ENCODE data around the gene GDA.
A peak's percentile ranks its signal among the peaks of the same experiment; 100 is the strongest.
"Not testable (repeated sequence)": the region's sequence is repeated elsewhere in the genome, so short reads cannot be mapped to it uniquely, and the experiment has no call there.

Gene GDA

GRCh38 chr9:72211047-72211446 is 61.8 kb downstream of the GDA start:
- DNase-seq: no peak

GRCh38 chr9:72213906-72214305 is 64.7 kb downstream of the GDA start:
- no peak for DNase-seq

DNA sequence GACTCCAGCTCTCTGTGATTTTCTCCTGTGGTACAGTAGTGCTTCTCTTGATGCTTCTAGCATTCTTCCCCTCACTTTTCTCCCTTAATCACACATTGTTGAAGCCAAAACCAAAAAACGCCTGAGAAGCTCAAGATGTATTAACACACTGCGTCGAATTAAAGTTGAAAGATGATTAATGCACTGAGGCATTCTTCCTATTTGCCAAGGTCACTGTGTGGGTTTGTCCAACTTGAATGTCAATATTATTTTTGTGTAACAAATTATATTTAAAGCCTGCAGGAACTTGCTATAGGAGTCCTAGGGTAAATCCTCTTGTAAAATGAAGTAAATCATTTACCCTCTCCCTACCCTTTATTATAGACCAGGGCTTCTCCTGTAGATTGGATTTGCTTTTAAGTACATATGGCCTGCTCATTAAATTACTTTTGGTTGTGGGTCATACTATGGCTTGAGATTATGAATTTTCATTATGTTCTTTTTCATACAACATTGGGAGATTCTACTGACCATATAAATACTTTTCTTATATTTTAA is 68.1 kb downstream of the GDA start:
- DNase-seq: no peak

GRCh38 chr9:72220589-72220988 is 71.3 kb downstream of the GDA start:
- no peak for DNase-seq

- no peak for DNase-seq
Observed at GRCh38 chr9:72226146-72226812, 77.0 kb downstream of the GDA start.

GRCh38 chr9:72228282-72228681 is 79.0 kb downstream of the GDA start:
- no peak for DNase-seq

DNA sequence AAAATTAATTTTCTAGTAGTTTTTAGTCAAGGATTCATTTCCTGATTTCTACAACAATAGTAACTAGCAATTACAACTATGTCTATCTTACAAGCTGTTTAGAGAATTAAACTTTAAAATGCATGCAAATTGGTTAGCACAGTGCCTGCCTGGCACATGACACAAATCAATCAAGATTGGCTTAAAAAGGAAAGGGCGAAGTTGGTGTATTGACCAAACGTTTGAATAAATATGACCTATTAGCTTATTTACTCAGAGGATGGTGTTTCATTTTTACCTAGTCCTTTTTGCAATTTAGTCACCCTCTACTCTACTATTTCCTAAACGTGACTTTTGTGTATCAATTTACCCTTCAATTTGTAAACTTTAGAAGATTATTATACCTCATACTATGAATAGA is 83.5 kb downstream of the GDA start:
- DNase-seq: no peak

DNA sequence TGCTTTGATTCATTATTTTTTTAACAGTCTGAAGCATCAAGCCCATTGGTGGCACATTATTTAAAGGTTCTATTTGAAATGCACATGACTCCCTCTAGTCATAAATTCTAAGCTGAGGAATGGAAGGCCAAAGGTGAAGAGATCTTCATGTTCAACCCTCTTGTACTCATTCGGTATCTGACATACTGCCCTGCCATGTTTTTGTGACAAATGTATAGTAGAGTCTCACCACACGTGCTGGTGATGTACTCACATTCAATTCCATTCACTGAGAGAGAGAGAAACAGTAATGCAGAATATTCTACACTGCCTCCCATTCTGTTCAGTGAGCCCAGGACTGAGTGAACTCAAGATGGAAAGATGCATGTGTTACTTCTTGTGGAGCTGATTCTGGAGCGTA is 98.3 kb downstream of the GDA start:
- DNase-seq: no peak

GRCh38 chr9:72251589-72251988 is 102.3 kb downstream of the GDA start:
- DNase-seq: no peak

- DNase-seq: no peak
Observed at GRCh38 chr9:72254901-72255545, 105.8 kb downstream of the GDA start.

DNA sequence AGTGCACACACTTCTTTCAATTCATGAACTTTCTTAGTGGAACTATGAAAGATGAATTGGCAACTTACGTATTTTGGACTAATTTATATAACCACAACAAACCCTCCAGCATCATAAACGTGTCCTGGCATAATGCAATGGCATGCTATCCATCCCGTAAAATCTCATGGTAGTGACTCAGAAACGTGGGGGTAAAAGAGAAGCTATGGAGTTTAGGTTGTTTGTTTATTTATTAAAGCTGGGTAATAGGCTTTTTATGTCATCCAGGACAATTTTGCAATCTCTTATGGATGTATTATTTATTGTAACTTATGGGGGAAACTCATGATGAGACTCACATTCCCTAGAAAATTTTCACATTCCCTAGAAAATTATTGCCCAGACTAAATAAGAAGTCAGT is 106.3 kb downstream of the GDA start:
- DNase-seq: no peak

DNA sequence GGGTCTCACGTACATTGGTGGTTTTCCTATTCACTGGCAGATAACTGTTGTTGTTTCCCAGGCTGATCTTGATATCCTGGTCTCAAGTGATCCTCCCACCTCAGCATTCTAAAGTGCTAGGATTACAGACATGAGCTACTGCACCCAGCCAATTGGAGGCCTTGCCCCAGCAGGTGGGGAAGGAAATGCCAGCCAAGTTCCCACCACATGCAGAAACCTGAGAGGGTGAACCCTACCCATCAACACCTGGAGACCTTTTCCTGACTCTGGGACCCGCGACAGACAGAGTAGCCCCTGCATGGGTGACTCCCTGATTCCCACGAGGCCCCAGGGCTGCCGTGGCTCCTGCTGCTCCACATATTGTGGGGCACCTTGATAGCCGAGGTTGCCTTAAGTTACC is 107.7 kb downstream of the GDA start:
- no peak for DNase-seq

- DNase-seq: no peak
Observed at GRCh38 chr9:72257814-72258213, 108.6 kb downstream of the GDA start.

- DNase-seq: no peak
Observed at GRCh38 chr9:72262063-72262462, 112.8 kb downstream of the GDA start.

GRCh38 chr9:72263572-72263971 is 114.3 kb downstream of the GDA start:
- no peak for DNase-seq

- no peak for DNase-seq
Observed at GRCh38 chr9:72268961-72269360, 119.7 kb downstream of the GDA start.

- DNase-seq: not testable (repeated sequence)
Observed at GRCh38 chr9:72270359-72270758, 121.1 kb downstream of the GDA start.

DNA sequence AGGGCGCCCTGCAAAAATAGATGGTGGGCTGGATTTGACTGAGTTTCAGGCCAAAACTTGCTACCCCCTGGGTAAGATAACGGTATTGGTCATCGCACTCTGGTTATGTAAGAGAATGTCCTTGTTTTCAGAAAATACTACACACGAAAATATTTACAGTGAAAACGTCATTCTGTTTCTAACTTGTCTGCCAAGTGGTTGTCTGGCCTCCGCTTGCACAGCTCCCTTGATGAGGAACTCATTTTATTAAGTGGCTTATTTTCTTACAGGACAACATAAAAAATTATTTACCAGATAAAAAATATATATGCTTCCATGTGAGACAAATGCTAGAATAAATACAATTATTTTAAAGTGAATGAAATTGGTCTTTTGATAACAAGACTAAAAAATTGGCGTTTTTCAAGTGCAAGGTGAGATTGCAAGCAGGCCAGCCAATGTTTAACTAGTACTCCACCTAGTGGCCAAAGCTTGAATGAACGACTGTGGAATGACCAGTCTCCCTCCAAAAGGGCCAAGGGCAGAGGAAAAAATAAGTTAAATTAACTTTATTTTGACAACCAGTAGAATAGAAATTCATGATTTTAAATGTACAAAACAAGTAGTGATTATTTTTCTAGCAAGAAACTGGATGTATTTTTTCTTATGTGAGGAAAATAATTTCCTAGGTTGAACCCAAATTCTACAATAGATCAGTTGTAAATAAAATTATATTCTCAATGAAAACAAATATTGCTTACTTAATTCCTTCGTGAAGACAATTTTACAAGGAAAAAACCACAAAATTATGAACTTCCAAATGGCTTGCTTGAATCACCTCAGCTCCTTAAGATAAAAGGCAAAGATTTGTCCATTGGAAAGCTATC is 122.6 kb downstream of the GDA start:
- peak; percentile 56 to 83 (median 56) for DNase-seq

DNA sequence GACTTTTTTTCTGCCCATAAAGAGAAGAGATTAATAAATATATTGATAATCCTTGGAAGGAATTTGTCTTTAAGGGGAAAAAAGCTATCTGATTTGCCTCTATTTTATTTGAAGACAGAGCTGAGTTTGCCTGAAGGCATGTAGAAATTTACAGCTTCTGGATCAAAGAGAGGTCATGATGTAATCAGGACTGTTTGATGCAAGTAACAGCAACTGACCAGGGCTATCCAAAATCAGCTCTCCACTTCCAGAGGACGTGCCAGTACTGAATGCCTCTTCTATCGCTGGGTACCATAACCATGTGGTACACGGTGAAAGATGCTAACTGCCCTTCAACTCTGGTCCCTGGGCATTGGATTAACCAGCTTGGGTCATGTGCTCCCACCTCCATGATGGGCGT is 125.2 kb downstream of the GDA start:
- DNase-seq: no peak

- DNase-seq: no peak
Observed at GRCh38 chr9:72274916-72275315, 125.7 kb downstream of the GDA start.

- DNase-seq: no peak
Observed at GRCh38 chr9:72276429-72276828, 127.2 kb downstream of the GDA start.

DNA sequence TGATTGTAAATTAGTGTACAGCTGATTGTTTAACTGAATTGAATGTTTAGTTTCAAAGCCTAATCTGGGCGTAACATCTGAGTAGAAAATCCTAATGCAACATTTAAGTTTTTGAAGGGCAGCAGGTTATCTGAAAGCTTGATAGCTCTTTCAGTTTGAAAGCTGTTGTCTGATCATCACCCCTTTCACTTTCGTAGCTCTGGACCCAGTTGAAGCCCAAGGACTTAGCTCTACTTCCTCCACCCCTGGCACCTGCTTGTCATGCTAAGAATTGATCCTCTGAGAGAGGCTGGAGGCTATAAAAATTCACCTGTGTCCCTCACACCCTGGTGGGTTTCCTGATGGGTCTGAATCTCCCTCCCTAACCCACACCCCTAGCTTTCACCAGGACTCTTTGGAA is 129.7 kb downstream of the GDA start:
- no peak for DNase-seq

- DNase-seq: peak; percentile 35 to 85 (median 50)
Observed at GRCh38 chr9:72280913-72281500, 131.8 kb downstream of the GDA start.
